ENCODE data around the gene SYNM.

SYNM gene

GRCh38 chr15:99096173-99096893, 8.5 kb upstream of the SYNM start:
- Histone ChIP-seq H3K27ac (ENCODE audit: low read length) (no peak overlapping the region), H3K9ac (ENCODE audit: low read length) (no peak overlapping the region), H3F3A (ENCODE audit: insufficient read depth, low read length) (no peaks in the 10 kb centered on the region), H3K4me2 (ENCODE audit: low read depth, low read length) (no peak overlapping the region), H4K20me1 (ENCODE audit: insufficient read depth, low read length) (no peaks in the 10 kb centered on the region), H3K4me1 (ENCODE audit: low read length) (0 out of 2 replicates have a peak, but pooled peaks cover 6% of the 10 kb centered on the region), H3K9me2 (replicated peaks; ENCODE audit: insufficient read depth, low read length) (no peaks in the 10 kb centered on the region), H2AFZ (ENCODE audit: low read length) (no peak overlapping the region), H3K27me3 (replicated peaks; ENCODE audit: insufficient read depth, low read length) (peaks cover 7% of the 10 kb centered on the region; the same call in 1 of the 2 replicates), H3K4me3 (ENCODE audit: low read length) (no peak overlapping the region), H3K9me3 (replicated peaks; ENCODE audit: insufficient read depth, low read length) (no peaks in the 10 kb centered on the region), H3K36me3 (replicated peaks; ENCODE audit: insufficient read depth, low read length) (no peaks in the 10 kb centered on the region), H3K79me2 (ENCODE audit: low read length) (no peaks in the 10 kb centered on the region)
- DNase-seq: no peak
- TF ChIP-seq EZH2phosphoT487 (IDR thresholded peaks at IDR 0.05; ENCODE audit: low read length): no peak
- TF ChIP-seq CTCF (IDR thresholded peaks at IDR 0.05; ENCODE audit: low read length): no peak
- TF ChIP-seq EZH2 (optimal IDR thresholded peaks at IDR 0.05; ENCODE audit: low read depth, low read length): no peak

DNA sequence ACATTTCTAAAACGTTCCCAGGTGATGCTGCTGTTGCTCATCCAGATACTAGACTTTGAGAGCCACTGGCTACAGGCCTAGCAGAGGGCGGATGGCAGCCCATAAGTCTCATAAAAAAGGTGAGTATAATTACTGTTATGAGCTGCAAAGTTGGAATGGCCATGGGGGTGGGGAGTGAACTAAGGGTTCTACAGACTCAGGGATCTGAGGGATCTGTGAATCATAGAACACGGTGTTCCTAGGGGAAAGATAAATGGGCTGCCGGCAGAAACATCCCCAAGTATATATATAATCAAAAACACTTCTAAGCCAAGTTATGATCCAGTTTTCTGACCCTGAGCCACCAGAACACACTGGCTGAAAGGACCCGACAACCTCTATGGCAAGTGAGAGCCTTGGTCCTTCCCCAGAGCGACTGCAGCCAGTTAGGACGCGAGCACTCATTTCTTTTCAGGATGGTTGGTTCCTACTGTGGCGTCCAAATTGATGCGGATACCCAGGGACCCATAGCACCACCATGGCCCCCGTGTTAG, 7.9 kb upstream of the SYNM start:
- Histone ChIP-seq H3K4me2 (ENCODE audit: low read depth, low read length) (no peak overlapping the region), H3K9me2 (replicated peaks; ENCODE audit: insufficient read depth, low read length) (no peaks in the 10 kb centered on the region), H3K9ac (ENCODE audit: low read length) (no peak overlapping the region), H3K9me3 (replicated peaks; ENCODE audit: insufficient read depth, low read length) (no peaks in the 10 kb centered on the region), H3F3A (ENCODE audit: insufficient read depth, low read length) (no peaks in the 10 kb centered on the region), H4K20me1 (ENCODE audit: insufficient read depth, low read length) (no peaks in the 10 kb centered on the region), H3K79me2 (ENCODE audit: low read length) (no peaks in the 10 kb centered on the region), H3K4me1 (ENCODE audit: low read length) (0 out of 2 replicates have a peak, but pooled peaks cover 6% of the 10 kb centered on the region), H3K27me3 (replicated peaks; ENCODE audit: insufficient read depth, low read length) (peaks cover 7% of the 10 kb centered on the region; the same call in 1 of the 2 replicates), H3K36me3 (replicated peaks; ENCODE audit: insufficient read depth, low read length) (no peaks in the 10 kb centered on the region), H3K4me3 (ENCODE audit: low read length) (no peak overlapping the region), H2AFZ (ENCODE audit: low read length) (no peak overlapping the region), H3K27ac (ENCODE audit: low read length) (no peak overlapping the region)
- no peak for DNase-seq
- TF ChIP-seq EZH2 (optimal IDR thresholded peaks at IDR 0.05; ENCODE audit: low read depth, low read length): no peak
- TF ChIP-seq EZH2phosphoT487 (IDR thresholded peaks at IDR 0.05; ENCODE audit: low read length): no peak
- TF ChIP-seq CTCF (IDR thresholded peaks at IDR 0.05; ENCODE audit: low read length): no peak

DNA sequence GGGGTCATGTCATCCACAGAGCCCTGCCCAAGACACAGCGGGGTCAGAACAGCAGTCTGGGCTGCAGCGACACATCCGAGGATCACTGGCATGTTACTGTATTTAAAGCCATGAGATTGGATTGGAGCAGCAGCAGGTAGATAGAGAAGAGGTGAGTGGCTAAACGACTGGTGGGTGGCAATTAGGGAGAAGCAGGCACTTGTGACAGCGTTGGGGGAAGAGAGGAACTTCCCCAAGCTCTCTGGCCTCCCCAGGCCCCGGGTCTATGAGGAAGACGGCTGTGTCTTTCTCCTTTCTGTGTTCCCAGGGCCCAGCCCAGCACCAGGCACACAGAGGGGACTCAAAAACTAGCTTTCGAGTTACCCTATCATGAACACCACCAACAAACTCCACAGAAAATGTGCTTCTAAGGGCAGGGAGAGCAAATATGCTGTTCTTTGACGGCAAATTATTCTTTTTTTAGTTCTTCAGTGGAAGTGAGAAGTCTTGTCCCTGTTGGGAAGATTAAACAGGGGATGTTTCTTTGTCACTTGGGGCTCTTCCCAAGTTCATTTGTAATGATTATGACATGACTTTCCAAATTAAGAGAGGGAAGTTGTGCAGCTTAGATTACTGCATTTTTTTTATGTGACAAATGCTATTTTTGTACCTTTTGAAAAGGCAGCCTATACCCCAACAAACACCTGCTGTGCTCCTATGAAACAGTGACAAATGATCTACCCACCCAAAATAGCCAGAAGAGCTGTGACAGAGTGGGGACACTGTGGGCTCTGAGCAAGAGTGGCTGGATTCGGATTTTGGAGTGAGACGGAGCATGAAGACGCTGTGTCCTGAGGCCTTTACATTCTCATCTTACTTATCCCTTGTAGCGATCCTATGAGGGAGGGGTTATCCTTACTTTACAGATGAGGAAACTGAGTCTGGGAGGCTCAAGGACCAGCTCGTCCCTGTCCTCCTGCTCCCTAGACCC, 7.2 kb upstream of the SYNM start:
- Histone ChIP-seq H3K27ac (ENCODE audit: low read length) (no peak overlapping the region), H3K4me2 (ENCODE audit: low read depth, low read length) (no peak overlapping the region), H3K9ac (ENCODE audit: low read length) (no peak overlapping the region), H3K4me3 (ENCODE audit: low read length) (no peak overlapping the region), H3K36me3 (replicated peaks; ENCODE audit: insufficient read depth, low read length) (no peaks in the 10 kb centered on the region), H3K27me3 (replicated peaks; ENCODE audit: insufficient read depth, low read length) (peaks cover 7% of the 10 kb centered on the region; the same call in 1 of the 2 replicates), H3K9me3 (replicated peaks; ENCODE audit: insufficient read depth, low read length) (no peaks in the 10 kb centered on the region), H2AFZ (ENCODE audit: low read length) (no peak overlapping the region), H3K4me1 (ENCODE audit: low read length) (0 out of 2 replicates have a peak, but pooled peaks cover 6% of the 10 kb centered on the region), H4K20me1 (ENCODE audit: insufficient read depth, low read length) (no peaks in the 10 kb centered on the region), H3F3A (ENCODE audit: insufficient read depth, low read length) (no peaks in the 10 kb centered on the region), H3K79me2 (ENCODE audit: low read length) (no peaks in the 10 kb centered on the region), H3K9me2 (replicated peaks; ENCODE audit: insufficient read depth, low read length) (no peaks in the 10 kb centered on the region)
- DNase-seq: no peak
- no peak for TF ChIP-seq CTCF (IDR thresholded peaks at IDR 0.05; ENCODE audit: low read length)
- no peak for TF ChIP-seq EZH2phosphoT487 (IDR thresholded peaks at IDR 0.05; ENCODE audit: low read length)
- TF ChIP-seq EZH2 (optimal IDR thresholded peaks at IDR 0.05; ENCODE audit: low read depth, low read length): no peak
